CD4-positive, alpha-beta T cell treated with Interferon alpha-2 for 1 hour (primary cell): ENCODE results near the gene KRT31.
"Not testable (repeated sequence)": the region's sequence is repeated elsewhere in the genome, so short reads cannot be mapped to it uniquely, and the experiment has no call there.

Source experiments
- DNase-seq, 2 donors: peaks; one replicate each; pipeline ENCODE4 v3.0.0-alpha.2; 2020 to 2022

Gene KRT31

GRCh38 chr17:41396996-41397660, at the start of gene KRT31:
TSS of gene KRT31 (minus strand) at chr17:41397608. CDS start at chr17:41397539, 69 bp downstream.
- no peak for DNase-seq

DNA sequence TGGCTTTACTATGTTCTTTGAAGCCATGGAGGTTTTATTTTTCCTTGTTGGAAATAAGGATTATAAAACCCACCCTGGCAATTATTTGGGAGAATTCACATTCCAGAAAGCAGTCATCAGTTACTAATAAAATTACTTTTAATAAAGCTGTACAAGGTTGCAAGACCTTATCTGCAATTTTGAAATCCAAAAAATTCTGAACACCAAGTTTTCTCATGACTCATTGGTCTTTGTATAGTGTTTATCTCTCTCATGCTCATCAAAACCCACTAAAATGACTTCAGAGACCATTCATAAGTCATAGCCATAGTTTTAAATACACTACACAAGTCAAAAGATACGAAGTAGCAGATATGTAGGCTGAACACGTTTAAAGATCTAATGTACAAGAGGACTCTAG, 49.4 kb upstream of the KRT31 start:
- no peak for DNase-seq

GRCh38 chr17:41444640-41445039, 47.2 kb upstream of the KRT31 start:
- DNase-seq = no peak

- DNase-seq = no peak
Observed at GRCh38 chr17:41444186-41444585, 46.8 kb upstream of the KRT31 start.

- no peak for DNase-seq
Observed at GRCh38 chr17:41442739-41443138, 45.3 kb upstream of the KRT31 start.

GRCh38 chr17:41440531-41441033, 43.2 kb upstream of the KRT31 start, which contains the start of gene KRT38:
TSS of gene KRT38 (minus strand) at chr17:41440983. CDS start at chr17:41440921, 62 bp downstream.
- no peak for DNase-seq

DNA sequence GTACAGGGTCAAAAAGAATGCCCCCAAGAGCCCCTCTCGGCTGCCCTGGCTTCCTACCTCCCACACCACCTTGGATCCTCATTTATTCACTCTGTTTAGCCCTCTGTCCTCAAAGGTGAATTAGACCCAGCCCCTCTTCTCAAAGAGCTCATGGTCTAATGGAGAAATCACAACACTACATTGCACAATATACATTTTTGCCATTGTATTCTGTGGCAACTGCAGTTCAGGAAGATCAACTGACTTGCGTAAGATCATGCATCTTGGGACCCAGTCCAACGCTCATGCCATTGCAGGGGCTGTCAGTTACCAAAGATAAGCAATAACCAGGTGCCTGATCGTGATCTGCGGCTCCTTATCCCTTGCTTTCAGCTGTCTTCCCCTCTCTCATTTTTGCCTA, 42.0 kb upstream of the KRT31 start:
- DNase-seq = no peak

- no peak for DNase-seq
Observed at GRCh38 chr17:41437769-41438168, 40.4 kb upstream of the KRT31 start.

- DNase-seq = no peak
Observed at GRCh38 chr17:41437254-41437653, 39.8 kb upstream of the KRT31 start.

DNA sequence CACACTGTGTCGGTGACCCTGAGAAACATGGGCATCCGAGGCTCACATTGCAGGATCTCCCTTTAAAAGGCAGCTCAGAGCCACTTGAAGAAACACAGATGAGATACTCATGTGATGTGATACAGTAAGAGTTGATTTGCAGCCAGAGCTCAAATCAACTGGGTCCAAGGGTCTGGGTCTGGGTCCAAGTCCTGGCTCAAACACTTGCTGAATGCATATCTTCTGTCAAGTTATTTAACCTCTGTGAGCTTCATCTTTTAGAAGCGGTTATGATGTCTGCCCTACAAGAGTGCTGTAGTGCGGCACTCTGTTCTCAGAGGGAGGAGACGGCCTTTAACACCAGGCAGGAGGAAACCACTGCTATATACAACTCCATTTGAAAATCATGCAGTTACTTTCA, 37.0 kb upstream of the KRT31 start:
- no peak for DNase-seq

DNA sequence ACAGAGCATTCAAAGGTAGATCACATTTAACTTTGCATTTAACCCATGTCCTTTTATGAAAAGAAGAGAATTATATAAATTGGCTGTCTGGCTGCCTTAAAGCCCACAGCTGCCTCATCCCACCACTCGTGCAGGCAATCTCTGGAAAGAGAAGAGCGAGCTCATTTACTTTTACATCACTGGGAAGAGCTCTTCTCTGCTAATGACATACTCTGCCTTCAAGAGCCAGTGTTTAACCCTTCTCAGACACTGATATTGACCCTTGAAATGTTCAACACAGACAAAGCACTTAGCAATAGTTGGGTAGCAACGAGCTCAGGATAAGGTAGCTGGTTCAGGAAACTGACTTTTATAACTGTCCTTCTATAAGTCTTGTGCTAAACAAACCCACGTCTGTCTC, 36.6 kb upstream of the KRT31 start:
- DNase-seq = no peak

- no peak for DNase-seq
Observed at GRCh38 chr17:41433586-41433985, 36.2 kb upstream of the KRT31 start.

DNA sequence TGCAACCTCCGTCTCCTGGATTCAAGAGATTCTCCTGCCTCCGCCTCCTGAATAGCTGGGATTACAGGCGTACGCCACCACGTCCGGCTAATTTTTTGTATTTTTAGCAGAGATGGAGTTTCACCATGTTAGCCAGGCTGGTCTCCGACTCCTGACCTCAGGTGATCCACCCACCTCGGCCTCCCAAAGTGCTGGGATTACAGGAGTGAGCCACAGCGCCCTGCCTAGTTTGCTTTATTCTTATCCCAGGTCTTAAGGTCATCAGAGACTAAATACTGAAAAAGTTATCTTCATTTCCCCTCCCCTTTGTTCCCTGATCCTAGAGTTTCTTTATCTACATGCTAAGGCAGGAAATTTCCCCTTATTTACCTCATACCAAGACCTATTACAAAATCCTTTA, 33.0 kb upstream of the KRT31 start:
- DNase-seq = not testable (repeated sequence)

DNA sequence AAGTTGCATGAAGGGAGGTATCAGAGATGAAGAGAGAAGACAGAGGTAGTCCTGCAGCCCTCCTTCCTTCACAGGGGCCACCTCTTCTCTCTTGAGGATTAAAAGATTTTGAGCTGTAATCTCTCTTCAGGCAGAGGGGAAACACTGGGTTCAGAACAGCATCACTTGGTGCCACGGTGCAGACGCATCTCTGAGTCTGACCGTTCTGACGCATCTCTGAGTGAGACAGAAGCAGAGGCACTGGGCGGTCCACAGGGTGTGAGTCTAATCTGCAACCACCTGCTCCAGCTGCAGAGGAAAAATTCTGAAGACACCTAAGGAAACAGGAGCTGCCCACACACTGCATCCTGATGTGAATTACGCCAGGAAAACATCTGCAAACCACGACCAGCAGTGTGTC, 32.3 kb upstream of the KRT31 start:
- no peak for DNase-seq

DNA sequence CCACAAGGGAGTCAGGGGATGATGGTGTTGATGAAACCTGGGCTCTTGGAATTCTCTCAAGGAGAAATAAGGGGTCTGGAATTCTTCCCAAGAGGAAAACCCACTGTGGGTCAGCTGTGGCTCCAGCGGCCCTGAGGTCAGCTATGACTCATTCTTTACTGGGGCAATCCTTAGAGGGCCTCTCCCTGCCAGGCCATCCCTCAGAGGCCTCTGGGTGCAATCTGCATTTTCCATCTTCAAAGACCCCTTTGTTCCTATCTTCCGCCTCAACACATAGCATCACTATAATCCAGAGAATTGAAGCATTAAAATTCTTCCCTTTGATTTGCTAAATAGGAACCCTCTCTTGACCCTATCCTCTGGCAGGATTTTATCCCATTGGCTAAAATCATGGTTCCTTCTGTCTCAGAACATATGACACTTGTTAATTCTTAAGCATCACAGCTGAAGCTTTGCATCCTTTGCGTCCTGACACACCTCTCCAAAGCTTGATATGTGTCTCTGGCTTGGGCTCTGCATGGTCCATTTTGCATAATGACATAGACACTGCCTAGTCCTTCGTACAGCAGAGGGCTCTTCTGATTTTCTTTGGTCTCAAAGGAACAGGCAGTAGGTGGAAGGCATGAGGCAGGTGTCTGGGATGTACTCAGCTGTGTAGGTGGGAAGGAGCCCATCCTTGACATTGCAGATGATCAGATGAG, 31.3 kb upstream of the KRT31 start:
- DNase-seq = no peak

GRCh38 chr17:41424111-41424635, 26.8 kb upstream of the KRT31 start, which contains the start of gene KRT37:
TSS of gene KRT37 (minus strand) at chr17:41424585. CDS start at chr17:41424523, 62 bp downstream.
- DNase-seq = no peak

- DNase-seq = not testable (repeated sequence)
Observed at GRCh38 chr17:41422586-41422985, 25.2 kb upstream of the KRT31 start.

- DNase-seq = no peak
Observed at GRCh38 chr17:41421617-41422016, 24.2 kb upstream of the KRT31 start.

DNA sequence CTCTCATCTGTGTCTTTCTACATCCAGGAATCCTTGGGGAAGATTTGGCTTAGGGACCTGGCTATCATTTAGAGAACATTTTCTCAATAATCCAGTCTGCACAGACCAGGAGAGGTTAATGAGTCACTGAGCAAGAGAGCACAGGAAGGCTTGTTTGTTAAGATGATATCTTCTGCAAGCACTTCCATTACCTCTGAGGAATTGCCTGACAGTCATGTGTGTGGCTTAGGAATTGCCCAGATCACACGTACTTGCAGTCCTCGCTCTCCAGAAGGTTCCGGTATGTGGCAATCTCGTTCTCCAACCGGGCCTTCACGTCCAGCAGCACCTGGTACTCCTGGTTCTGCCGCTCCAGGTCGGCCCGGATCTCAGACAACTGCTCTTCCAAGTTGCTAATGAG, 23.7 kb upstream of the KRT31 start:
- no peak for DNase-seq

DNA sequence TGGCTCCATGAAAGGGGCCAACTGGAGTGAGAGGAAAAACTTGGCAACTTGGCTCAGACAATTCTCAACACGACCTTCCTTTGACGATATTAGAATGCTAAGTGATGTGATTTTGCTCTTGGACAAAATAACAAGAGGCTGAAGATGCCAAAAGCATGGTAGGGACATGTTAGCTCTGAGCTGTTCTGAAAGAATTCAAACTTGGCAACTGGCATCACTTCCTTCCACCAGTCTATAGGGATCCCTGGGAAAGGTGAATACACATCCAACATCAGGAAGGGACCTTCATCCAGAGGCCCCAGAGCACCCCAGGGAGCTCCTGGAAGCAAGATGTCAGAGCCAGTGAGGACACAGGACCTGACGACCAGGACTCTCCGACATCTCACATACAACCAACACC, 22.7 kb upstream of the KRT31 start:
- DNase-seq = no peak

DNA sequence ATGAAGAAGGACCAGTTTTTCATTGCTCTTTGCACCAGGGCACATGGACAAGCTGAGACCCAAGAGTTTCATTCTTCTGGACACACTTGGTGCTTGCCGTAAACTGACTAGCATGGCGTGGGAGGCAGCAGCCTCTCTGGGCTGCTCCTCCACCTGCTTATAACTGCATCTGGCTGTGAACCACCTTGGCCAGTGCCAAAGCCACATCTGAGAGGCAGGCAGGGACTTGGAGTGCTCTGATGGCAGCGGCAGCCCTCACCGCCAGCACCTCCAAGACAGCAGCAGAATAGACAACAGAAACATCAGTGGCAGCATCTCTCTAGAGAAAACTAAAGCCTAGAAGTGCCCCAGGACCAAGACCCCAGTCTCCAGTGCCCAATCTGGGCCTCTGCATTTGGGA, 22.3 kb upstream of the KRT31 start:
- no peak for DNase-seq

GRCh38 chr17:41418116-41418860, 20.9 kb upstream of the KRT31 start:
- no peak for DNase-seq

GRCh38 chr17:41417576-41418015, 20.2 kb upstream of the KRT31 start:
- no peak for DNase-seq
